HG03354 (cell line): ENCODE data around the gene CDK2.

Source experiments
- ATAC-seq: cut with Tn5 transposase; IDR thresholded peaks from one replicate; pipeline ENCODE4 v1.9.1; 2021; ENCODE audit warnings: mild to moderate bottlenecking; ENCODE audit not compliant: unreplicated experiment, poor library complexity, severe bottlenecking

The CDK2 gene

GRCh38 chr12:55935738-55936151, 30.9 kb upstream of the CDK2 start:
- ATAC-seq: no peak

DNA sequence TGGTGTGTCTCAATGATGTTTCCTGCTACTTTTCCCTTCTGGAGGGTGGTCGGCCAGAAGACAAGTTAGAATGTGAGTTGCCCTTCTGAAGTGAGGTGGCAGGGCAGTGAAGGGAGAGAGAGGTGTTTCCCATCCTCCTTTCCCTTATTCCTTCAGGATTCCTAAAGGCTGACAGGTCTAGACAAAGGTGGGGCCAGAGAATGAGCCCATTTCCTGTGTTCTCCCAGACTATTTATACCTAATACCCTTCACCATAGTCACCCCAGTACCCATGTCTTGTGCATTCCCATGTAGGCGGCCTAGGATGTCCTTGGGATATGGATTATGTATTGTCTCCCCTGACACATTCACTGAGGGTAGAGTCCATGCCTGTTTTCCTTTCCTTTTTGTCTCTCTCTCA, 28.6 kb upstream of the CDK2 start:
- no peak for ATAC-seq

GRCh38 chr12:55938826-55939501, 27.7 kb upstream of the CDK2 start:
- ATAC-seq: no peak

DNA sequence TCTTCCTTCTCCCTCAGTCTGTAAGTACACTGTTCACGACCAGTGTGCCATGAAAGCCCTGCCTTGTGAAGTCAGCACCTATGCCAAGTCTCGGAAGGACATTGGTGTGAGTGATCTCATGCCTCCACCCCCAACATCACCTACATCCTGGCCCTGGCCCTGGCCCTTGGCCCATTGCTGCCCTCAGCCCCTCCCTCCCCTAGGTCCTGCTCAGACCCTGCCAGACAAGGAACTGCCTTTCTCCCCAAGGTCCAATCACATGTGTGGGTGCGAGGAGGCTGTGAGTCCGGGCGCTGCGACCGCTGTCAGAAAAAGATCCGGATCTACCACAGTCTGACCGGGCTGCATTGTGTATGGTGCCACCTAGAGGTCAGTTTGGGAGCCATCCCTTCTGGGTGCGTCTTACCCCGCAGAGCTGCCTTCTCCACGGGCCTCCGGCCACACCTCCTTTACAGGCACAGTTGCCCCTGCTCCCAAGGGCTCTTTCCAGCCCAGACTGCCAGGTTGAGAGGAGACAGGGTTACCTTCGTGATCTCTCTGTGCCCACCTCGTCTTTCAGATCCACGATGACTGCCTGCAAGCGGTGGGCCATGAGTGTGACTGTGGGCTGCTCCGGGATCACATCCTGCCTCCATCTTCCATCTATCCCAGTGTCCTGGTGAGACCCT, 26.4 kb upstream of the CDK2 start:
- peak; percentile 98 for ATAC-seq

GRCh38 chr12:55942055-55942454, 24.6 kb upstream of the CDK2 start:
- ATAC-seq: no peak

DNA sequence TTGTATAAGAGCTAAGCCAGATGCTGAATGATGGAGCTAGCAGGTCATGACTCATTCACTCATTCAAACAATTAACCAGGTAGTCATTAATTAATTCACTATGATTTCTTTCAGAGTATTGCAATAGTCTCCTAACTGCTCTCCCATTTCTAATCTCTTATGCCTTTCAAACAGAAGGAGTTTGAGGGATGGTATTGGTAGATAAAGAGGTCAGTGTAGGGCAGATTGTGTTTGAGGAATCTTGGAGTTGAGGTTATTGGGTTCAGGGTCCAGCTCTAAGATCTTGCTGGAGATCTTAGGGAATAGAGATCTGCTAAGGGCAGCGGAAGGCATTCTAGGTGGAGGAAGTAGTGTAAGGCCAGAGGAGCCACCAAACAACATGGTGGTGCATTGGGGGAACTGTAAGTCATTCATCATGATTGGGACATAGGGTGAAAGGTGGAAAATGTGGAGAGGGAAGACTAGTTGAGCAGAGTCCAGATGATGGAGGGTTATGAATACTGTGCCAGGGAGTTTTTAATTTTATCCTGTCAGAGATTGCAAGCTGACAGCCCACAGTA, 24.0 kb upstream of the CDK2 start:
- no peak for ATAC-seq

DNA sequence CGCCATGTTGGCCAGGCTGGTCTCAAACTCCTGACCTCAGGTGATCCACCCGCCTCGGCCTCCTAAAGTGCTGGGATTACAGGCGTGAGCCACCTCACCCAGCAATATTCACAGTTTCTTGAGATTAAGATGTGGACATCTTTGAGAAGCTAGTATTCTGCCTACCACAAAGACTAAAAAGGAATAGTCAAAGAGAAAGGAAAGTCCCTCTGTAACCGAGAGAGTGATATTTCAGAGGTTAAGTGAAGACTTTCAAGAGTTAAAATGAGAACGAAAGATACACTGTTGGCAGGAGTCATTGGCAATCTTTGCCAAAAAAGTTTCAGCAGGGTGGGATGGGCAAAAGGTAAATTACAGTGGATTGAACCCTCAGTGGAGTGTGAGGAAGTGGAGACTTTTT, 20.1 kb upstream of the CDK2 start:
- no peak for ATAC-seq

DNA sequence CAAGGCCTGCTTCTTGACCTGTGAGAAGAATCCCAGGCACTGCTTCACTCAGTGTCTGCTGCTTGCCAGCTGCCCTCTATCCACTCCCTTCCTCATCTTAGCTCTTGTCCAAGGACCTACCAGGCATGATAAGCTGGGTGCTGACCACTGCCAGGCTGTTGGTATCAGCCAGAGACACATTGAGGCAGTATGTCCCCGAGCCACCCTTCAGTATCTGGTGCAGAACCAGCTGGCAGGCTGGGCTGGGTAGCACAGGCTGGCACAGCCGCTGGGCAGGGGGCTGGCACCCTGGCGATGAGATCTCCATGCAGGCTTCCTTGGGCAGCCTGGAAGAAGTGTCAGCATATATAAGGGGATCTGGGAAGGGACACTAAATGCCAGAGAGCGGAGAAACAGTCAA, 11.3 kb upstream of the CDK2 start:
- no peak for ATAC-seq

DNA sequence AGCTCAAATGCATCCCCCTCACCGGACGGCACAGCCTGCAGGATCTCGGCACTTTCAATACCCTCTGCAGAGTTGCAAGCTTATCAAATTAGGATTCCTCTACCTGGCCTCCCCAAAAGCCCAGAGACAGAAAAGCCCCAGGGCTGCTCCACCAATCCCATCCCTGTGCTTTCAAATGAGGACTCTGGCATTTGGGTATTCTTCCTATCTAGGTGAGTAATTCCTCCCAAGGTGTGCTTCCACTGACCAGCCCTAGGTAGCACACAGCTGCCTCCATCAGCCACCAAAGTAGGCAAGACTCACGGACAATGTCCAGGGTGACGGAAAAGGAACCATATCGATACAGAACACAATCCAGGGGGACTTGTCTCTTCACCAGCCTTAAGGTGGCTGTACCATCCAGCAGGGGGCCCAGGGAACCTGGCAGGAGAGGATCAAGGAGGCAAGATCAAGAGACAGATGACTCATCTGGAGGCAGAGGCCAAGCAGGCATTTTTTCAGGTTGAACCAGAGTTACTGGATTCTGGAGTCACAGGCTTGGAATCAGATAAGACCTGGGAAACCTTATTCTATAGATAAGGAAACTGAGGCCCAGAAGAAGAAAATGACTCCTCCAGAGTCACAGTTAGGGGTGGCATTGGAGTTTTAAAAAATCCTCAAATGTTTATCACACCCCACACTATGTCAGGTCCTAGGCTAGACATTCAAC, 10.7 kb upstream of the CDK2 start:
- ATAC-seq: no peak

DNA sequence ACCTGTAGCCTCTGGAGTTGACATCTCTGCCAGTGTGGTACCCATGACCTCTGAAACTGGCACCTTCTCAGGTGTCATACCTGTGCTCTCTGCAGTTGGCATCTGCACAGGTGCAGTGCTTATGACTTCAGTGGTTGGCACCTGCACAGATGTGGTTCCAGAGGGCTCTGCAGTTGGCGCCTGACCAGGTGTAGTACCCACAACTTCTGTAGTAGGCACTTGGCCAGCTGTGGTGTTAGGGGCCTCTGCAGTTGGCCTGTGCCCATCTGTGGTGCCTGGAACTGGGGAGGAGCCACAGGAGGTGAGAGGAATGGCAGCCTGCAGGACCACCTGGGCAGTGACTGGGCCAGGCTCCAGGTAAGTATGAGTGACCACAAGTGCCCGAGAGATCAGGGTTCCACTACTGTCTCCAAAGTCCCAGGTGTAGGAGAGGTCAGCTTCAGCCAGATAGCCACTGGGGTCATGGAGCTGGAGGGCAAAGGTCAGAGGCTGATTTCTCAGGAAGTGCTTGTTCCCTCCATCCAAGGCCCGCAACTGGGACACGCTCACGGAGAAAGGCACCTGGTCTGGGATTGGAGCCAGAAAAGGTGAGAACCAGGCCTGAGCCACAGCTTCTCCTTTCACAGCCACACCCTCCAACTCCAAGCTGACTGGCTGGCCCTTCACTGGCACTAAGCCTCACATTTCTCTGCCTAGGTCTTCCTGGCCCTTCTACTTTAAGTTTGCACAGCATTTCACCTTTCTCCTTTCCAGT, 9.3 kb upstream of the CDK2 start:
- ATAC-seq: no peak

GRCh38 chr12:55963760-55964159, 2.9 kb upstream of the CDK2 start:
- no peak for ATAC-seq

DNA sequence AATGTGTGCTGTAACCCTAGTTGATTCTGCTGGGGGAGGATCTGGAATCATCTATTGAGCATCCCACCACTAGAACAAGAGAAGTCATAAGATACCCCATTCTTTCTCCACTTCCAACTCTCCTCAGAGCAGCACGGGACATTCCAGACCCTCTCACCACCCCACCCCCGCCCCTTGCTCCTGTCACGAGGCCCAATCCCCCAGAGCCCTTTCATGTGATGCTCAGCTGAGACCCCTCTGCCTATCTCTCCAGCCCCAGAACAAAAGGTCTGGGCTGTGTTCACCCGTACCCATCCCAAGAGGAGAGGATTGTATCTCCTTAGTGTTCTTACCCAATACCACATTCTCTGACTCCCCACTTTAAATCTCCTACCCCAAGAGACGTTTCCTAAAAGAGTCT, 1.4 kb upstream of the CDK2 start:
- ATAC-seq: no peak

GRCh38 chr12:55965941-55966407, 656 bp upstream of the CDK2 start, which contains the start of gene PMEL:
TSS of gene PMEL (minus strand) at chr12:55966042. CDS start at chr12:55966011, 31 bp downstream.
- ATAC-seq: peak; percentile 2

GRCh38 chr12:55969356-55969755, 2.7 kb downstream of the CDK2 start:
- no peak for ATAC-seq

- no peak for ATAC-seq
Observed at GRCh38 chr12:55970775-55971174, 4.1 kb downstream of the CDK2 start.

GRCh38 chr12:55972042-55972441, 5.4 kb downstream of the CDK2 start:
- no peak for ATAC-seq

GRCh38 chr12:55972456-55972855, 5.8 kb downstream of the CDK2 start:
- ATAC-seq: no peak

DNA sequence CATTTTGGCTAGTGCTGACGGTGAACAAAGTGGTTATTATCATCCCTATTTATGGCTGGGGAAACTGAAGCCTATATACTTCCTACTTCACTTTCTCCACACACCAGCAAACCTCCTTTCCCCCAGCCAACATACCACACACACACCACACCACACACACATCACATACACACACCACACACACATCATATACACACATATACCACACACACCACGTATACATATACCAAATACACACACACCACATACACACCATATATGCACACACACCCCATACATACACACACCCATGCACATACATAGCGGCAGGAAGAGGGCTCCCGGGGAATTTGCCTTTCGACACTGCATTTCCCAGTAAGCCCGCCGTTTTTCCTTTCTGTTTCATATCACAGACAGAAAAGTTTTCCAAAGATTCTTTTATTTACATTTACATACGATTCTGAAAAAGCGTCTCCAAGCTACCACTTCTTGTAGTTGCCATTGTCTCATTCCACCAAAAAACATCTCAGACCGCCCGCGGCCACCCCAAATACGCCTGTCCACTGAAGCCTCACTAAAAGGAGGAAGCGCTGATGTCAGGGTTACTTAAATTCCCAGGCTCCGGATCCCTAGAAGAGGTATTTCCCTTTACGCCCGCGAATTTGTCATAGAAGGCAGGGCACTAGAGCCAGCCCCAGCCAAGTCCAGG, 6.4 kb downstream of the CDK2 start:
- ATAC-seq: no peak

GRCh38 chr12:55973599-55974307, 7.1 kb downstream of the CDK2 start, which contains the start of gene RAB5B:
TSS of gene RAB5B (plus strand) at chr12:55974078. CDS start at chr12:55986961, 12,883 bp downstream.
- ATAC-seq: peak; percentile 92
